CD4-positive, alpha-beta T cell treated with Interleukin-17A for 4 hours (primary cell): Measurements from ENCODE around the gene WDR93.

Experiments used
- DNase-seq: peaks from one replicate; pipeline ENCODE4 v3.0.0-alpha.2; 2020; ENCODE audit warnings: mixed read lengths

Gene WDR93

DNA sequence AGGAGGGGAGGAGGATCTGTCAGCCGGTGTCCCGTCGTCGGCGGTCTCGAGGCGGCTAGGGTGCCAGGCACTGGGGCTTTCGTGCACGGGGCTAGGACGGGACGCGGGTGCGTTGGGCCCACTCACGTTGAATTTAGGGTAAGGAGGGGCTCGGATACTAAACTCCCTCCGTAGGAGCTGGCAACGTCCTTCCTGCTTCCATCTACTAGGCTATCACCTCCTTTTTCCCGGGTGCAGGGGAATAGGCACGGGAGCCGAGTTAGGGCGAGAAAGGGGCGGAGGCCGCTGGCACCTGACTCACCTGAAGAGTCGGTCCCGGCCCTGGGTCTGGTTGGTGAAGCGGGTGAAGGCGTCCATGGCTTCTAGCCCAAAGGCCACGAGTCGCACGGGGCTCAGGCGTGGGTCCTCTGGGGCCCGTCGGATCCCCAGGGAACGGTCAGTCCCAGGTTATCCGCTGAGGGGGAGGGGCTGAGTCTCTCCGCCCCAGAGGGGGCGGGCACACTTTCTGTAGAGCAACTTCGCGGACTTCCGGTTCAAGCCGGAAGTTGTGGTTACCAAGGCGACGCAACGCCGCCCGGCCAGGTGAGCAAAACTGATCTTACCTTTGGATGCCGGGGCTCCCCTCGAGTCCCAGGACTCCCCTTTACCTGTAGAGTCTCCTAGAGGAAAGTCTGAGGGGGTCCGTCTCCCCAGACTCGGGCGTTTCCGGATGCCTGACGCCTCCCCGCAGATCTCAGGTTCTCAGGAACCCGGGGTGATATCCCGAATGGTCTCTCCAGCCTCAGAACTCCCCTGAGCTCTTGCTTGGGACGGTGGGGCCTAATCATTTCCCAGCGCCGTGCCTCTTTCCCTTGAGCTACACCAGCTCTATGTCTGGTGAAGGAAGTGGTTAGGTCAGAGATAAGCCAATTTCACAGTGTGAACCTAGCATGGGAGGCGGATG is at the start of gene WDR93, which contains the start of gene PEX11A:
TSS of gene WDR93 (plus strand) at position 536 of the 943 bp plus-strand sequence. CDS start 10,936 bp downstream, outside the sequence.
TSS of gene PEX11A (minus strand) at position 479 of the 943 bp plus-strand sequence. CDS start at position 357, 122 bp downstream.
- DNase-seq: peak; percentile 87

DNA sequence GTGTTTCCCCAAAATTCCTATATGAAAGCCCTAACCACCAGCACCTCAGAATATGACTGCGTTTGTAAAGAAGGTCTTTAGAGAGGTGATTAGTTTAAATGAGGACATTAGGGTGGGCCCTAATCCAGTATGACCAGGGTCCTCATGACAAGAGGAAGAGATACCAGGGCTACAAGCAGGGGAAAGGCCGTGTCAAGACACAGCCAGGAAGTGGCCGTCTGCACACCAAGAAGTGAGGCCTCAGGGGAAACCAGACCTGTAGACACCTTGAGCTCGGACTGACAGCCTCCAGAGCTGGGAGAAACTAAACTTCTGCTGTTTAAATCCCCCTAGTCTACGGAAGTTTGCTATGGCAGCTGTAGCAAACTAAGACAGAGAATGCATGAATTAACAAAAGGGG is 49.6 kb upstream of the WDR93 start:
- DNase-seq: no peak

DNA sequence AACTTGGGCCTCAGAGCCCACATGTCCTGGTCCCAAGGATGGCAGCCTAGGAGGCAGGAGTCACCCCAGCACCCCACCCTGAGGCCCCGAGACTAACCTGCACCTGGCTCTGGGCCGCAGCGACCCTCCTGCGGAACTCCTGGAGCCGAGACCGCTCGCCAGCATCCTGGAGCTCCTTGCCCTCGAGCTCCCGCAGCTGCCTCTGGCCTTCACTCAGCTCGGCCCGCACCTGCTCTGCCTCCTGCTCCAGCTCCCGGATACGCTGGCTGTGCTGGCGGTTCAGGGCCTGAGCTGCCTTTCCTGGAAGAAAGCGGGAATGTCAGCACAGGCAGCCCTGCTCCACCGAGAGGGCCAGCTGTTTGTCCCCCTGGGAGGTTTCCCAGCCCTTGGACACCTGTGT is 48.5 kb upstream of the WDR93 start:
- no peak for DNase-seq

GRCh38 chr15:89645680-89646079 is 44.9 kb upstream of the WDR93 start:
- DNase-seq: no peak

- DNase-seq: no peak
Observed at GRCh38 chr15:89646416-89647141, 44.0 kb upstream of the WDR93 start.

DNA sequence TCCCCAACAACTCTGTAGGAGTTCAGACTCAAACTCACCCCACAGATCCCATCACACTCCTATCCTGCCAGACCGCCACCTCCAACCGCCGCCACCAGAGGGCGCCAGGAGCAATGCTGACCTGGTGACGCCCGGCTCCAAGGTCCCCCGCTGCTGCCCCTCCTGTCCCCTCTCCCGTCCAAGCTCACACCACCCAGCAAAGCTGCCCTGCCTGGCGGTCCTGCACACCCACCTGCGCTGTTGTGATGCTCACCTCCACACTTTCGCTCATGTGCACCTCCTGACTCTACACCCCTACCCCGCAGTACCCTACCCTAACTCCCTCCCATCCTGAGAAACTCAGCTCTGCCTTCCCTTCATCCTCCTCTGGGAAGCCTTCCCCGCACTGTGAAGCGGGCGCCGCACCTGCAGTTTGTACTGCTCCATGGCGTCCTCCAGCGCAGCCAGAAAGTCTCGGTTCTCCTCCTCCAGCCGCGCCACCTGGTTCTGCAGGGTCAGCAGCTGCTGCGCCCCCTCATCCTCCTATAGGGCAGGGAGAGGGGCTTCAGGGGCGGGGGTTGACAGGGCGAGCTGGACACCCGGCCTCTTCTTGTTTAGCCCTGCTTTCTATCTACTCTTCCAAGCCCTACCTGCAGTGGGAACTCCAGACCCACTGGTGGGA is 43.3 kb upstream of the WDR93 start:
- peak; percentile 63 for DNase-seq

- DNase-seq: no peak
Observed at GRCh38 chr15:89648106-89649012, 42.3 kb upstream of the WDR93 start.

GRCh38 chr15:89649013-89649625 is 41.5 kb upstream of the WDR93 start:
- DNase-seq: no peak

DNA sequence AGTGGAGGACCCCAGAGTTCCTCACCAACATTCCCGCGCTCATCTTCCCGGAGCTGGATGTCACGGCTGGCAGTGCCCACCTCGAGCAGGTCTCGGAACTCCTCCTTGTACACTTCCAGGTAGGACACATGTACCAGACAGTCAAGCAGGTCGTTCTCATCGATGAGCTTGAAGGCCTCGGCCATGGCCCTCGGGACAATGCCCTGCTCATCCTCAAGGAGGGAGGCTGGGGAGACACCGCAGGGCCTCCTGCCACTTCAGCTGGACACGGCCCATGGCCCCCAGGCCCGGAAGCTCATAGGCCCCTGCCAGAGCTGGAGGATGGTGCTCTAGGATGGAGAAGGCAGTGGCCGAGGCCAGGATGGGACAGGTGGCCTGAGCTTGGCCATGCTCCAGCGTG is 40.9 kb upstream of the WDR93 start:
- DNase-seq: no peak

GRCh38 chr15:89652131-89652530 is 38.5 kb upstream of the WDR93 start:
- DNase-seq: no peak

DNA sequence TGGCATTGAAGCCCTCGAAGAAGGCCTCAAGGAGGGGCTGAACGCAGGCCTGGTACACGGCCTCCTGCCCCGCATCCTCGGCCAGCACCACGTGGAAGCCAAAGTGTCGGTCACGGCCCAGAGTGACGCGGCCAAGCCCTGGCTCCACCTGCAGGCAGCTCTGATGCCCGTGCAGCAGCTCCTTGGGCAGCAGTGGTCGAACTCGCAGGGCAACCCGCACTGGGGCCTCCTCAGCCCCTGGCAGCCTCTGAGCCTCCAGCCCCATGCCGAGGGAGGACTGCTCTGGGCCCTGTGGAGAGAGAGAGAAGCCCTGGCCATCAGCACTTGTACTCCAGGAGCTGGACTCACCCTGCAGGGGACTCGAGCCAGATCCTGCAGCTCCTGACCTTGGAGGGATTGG is 37.9 kb upstream of the WDR93 start:
- no peak for DNase-seq

DNA sequence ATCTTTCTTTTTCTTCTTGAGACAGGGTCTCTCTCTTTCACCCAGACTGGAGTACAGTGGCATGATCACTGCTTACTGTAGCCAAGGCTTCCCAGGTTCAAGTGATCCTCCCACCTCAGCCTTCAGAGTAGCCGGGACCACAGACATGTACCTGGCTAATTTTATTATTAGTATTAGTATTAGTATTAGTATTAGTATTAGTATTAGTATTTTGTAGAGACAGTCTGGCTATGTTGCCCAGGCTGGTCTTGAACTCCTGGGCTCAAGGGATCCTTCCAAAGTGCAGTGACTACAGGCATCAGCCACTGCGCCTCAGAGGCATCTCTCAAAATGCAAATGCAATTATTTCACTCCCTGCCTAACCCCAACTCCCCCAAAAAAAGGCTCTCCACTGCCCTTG is 37.0 kb upstream of the WDR93 start:
- no peak for DNase-seq

- DNase-seq: no peak
Observed at GRCh38 chr15:89654301-89654761, 36.3 kb upstream of the WDR93 start.

GRCh38 chr15:89654847-89655805 is 35.5 kb upstream of the WDR93 start, which contains the start of gene KIF7:
TSS of gene KIF7 (minus strand) at chr15:89655467. CDS start at chr15:89652930, 2,537 bp downstream.
- no peak for DNase-seq

GRCh38 chr15:89656116-89656815 is 34.3 kb upstream of the WDR93 start:
- DNase-seq: no peak

- no peak for DNase-seq
Observed at GRCh38 chr15:89657686-89658200, 32.9 kb upstream of the WDR93 start.

GRCh38 chr15:89659295-89659694 is 31.3 kb upstream of the WDR93 start:
- DNase-seq: no peak

- DNase-seq: no peak
Observed at GRCh38 chr15:89660556-89660955, 30.1 kb upstream of the WDR93 start.
